HG03135 (cell line): ENCODE results near the gene CDHR5.
A peak's percentile ranks its signal among the peaks of the same experiment; 100 is the strongest.

ENCODE experiments used
- ATAC-seq: cut with Tn5 transposase; IDR thresholded peaks from one replicate; pipeline ENCODE4 v1.9.1; 2021; ENCODE audit warnings: mild to moderate bottlenecking, moderate library complexity; ENCODE audit not compliant: unreplicated experiment

The CDHR5 gene

GRCh38 chr11:623999-624704, 603 bp downstream of the CDHR5 start:
- ATAC-seq: no peak

- ATAC-seq: no peak
Measured at GRCh38 chr11:623349-623869, 1.3 kb downstream of the CDHR5 start.

GRCh38 chr11:621838-622237, 2.9 kb downstream of the CDHR5 start:
- no peak for ATAC-seq

GRCh38 chr11:620935-621814, 3.6 kb downstream of the CDHR5 start:
- ATAC-seq: no peak

- no peak for ATAC-seq
Measured at GRCh38 chr11:620201-620600, 4.6 kb downstream of the CDHR5 start.

- no peak for ATAC-seq
Measured at GRCh38 chr11:619628-620050, 5.1 kb downstream of the CDHR5 start.

GRCh38 chr11:618856-619627, 5.7 kb downstream of the CDHR5 start:
- ATAC-seq: no peak

- ATAC-seq: no peak
Measured at GRCh38 chr11:617912-618682, 6.7 kb downstream of the CDHR5 start.

- ATAC-seq: no peak
Measured at GRCh38 chr11:617199-617911, 7.4 kb downstream of the CDHR5 start.

GRCh38 chr11:616320-617198, 8.2 kb downstream of the CDHR5 start:
- no peak for ATAC-seq

GRCh38 chr11:615504-616319, 9.0 kb downstream of the CDHR5 start, which contains the start of gene IRF7:
Gene IRF7 (minus strand): TSS chr11:615950. CDS start chr11:615364, 586 bp downstream.
- ATAC-seq: peak; percentile 70

- no peak for ATAC-seq
Measured at GRCh38 chr11:614623-615503, 9.9 kb downstream of the CDHR5 start.

- no peak for ATAC-seq
Measured at GRCh38 chr11:614021-614622, 10.6 kb downstream of the CDHR5 start.

- ATAC-seq: no peak
Measured at GRCh38 chr11:613369-613968, 11.3 kb downstream of the CDHR5 start.

GRCh38 chr11:612961-613300, 11.8 kb downstream of the CDHR5 start:
- no peak for ATAC-seq
